ENCODE data around the gene PPP1R15A.
"Not testable (repeated sequence)": the region's sequence is repeated elsewhere in the genome, so short reads cannot be mapped to it uniquely, and the experiment has no call there.

The PPP1R15A gene

DNA sequence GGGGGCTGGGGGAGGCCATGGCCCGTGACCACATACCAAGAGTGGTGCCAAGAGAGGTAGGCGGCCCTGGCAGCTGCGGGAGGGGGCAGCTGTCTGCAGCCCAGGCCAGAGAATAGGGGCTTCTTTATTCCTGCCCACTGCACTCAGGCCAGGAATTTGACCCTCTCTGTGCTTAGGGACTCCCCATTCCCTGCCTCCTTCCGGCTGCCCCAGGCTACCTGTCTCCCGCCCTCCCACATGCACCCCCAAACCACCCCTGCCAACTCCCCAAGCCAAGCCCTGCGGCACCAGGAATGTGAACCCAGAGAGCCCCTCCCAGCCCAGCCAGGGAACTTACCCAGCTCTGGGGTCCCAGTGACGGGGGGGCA, 4.5 kb upstream of the PPP1R15A start:
- DNase-seq (ENCODE audit: insufficient read length, low spot score) (no peak), FAIRE-seq (no peak)
- TF ChIP-seq, protein P1, sequence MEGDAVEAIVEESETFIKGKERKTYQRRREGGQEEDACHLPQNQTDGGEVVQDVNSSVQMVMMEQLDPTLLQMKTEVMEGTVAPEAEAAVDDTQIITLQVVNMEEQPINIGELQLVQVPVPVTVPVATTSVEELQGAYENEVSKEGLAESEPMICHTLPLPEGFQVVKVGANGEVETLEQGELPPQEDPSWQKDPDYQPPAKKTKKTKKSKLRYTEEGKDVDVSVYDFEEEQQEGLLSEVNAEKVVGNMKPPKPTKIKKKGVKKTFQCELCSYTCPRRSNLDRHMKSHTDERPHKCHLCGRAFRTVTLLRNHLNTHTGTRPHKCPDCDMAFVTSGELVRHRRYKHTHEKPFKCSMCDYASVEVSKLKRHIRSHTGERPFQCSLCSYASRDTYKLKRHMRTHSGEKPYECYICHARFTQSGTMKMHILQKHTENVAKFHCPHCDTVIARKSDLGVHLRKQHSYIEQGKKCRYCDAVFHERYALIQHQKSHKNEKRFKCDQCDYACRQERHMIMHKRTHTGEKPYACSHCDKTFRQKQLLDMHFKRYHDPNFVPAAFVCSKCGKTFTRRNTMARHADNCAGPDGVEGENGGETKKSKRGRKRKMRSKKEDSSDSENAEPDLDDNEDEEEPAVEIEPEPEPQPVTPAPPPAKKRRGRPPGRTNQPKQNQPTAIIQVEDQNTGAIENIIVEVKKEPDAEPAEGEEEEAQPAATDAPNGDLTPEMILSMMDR (IDR thresholded peaks at IDR 0.05; ENCODE audit: insufficient read depth, missing control alignments): no peak

DNA sequence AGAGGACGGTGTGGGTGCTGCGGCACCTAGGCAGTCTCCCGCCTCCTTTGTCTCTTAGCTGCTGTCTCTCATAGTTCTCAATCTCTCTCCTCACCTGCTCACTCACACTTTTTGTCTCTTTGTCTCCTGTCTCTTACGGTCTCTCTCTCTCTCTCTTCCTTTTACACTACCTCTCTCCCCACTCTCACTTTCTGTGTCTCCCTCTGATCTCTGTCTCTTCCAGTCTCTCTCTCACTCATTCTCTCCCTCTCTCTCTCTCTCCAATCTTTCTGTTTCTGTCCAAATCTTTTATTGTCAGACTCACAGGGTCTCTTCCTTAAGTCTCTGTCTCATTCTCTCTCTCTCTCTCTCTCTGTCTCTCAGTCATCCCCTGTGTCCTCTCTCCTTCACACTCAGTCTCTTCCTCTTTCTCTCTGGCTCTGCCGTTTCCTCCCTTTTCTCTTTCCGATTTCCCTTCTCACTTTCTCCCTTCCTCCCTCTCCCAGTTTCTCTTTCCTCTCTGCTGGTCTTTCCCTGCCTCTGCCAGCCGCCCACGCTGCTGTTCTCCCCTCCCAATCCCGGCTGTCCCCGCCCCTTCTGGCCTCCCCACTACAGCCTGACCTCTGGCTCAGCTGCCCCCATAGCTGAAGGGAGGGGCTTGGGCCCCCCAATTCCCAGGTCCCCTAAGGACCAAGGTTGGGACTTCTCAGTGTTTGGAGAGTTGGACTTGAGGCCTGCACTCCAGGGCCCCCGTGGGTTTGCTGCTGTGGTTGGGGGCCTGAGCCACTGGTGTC, 3.9 kb upstream of the PPP1R15A start, which contains the start of gene PLEKHA4:
Gene PLEKHA4 (minus strand): TSS at position 504 of the 773 bp plus-strand sequence. CDS start 997 bp downstream, outside the sequence.
- TF ChIP-seq, protein P1 (IDR thresholded peaks at IDR 0.05; ENCODE audit: insufficient read depth, missing control alignments): no peak
- no peak for FAIRE-seq
- no peak for DNase-seq (ENCODE audit: insufficient read length, low spot score)

DNA sequence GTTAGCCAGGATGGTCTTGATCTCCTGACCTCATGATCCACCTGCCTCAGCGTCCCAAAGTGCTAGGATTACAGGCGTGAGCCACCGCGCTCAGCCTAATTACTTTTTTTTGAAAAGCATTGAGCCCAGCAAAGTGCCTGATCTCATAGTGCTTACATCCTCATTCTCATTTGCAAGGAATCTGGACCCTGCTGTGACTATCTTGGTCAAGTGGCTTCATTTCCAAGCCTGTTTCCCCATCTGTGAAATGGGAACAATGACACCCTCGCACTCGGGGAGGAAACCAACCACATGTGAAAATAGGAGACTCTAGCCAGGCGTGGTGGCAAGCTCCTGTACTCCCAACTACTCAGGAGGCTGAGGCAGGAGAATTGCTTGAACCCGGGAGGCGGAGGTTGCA, 2.2 kb upstream of the PPP1R15A start:
- FAIRE-seq: no peak
- DNase-seq (ENCODE audit: insufficient read length, low spot score): no peak
- TF ChIP-seq, protein P1 (IDR thresholded peaks at IDR 0.05; ENCODE audit: insufficient read depth, missing control alignments): no peak

DNA sequence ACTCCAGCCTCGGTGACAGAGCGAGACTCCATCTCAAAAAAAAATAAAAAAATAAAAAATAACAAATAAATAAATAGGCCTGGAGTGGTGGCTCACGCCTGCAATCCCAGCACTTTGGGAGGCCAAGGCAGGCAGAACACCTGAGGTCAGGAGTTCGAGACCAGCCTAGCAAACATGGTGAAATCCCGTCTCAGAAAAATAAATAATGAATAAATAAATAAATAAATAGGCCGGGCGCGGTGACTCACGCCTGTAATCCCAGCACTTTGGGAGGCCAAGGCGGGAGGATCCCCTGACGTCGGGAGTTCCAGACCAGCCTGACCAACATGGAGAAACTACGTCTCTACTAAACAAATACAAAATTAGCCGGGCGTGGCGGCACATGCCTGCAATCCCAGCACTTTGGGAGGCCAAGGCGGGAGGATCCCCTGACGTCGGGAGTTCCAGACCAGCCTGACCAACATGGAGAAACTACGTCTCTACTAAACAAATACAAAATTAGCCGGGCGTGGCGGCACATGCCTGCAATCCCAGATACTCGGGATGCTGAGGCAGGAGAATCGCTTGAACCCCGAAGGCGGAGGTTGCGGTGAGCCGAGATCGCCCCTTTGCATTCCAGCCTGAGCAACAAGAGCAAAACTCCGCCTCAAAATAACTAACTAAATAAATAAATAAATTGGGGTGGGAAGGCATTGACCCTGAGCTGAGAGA, 595 bp upstream of the PPP1R15A start:
- not testable (repeated sequence) for DNase-seq (ENCODE audit: insufficient read length, low spot score); FAIRE-seq

DNA sequence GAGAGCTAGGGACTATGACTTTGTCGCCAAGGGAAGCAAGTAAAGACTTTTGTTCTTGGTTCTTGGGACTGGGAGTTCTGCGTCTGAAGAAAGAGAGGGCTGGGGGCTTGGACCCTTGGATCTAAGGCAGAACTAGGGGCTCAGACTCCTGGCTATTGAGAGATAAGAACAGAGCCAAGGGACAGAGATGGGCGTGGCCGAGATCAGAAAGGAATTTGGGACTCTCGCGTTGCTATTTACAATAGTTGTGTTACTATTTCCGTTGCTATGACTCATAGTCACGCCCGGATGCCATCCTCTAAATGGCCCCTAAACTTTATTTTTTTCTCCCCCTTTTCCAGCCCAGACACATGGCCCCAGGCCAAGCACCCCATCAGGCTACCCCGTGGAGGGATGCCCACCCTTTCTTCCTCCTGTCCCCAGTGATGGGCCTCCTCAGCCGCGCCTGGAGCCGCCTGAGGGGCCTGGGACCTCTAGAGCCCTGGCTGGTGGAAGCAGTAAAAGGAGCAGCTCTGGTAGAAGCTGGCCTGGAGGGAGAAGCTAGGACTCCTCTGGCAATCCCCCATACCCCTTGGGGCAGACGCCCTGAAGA, 759 bp downstream of the PPP1R15A start:
- FAIRE-seq (no peak), DNase-seq (ENCODE audit: insufficient read length, low spot score) (no peak)
- TF ChIP-seq, protein P1 (IDR thresholded peaks at IDR 0.05; ENCODE audit: insufficient read depth, missing control alignments): no peak

DNA sequence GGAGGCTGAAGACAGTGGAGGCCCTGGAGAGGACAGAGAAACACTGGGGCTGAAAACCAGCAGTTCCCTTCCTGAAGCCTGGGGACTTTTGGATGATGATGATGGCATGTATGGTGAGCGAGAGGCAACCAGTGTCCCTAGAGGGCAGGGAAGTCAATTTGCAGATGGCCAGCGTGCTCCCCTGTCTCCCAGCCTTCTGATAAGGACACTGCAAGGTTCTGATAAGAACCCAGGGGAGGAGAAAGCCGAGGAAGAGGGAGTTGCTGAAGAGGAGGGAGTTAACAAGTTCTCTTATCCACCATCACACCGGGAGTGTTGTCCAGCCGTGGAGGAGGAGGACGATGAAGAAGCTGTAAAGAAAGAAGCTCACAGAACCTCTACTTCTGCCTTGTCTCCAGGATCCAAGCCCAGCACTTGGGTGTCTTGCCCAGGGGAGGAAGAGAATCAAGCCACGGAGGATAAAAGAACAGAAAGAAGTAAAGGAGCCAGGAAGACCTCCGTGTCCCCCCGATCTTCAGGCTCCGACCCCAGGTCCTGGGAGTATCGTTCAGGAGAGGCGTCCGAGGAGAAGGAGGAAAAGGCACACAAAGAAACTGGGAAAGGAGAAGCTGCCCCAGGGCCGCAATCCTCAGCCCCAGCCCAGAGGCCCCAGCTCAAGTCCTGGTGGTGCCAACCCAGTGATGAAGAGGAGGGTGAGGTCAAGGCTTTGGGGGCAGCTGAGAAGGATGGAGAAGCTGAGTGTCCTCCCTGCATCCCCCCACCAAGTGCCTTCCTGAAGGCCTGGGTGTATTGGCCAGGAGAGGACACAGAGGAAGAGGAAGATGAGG, 1.5 kb downstream of the PPP1R15A start:
- FAIRE-seq: no peak

More for the DNA sequence above, 1.5 kb downstream of the PPP1R15A start:
- no peak for DNase-seq (ENCODE audit: insufficient read length, low spot score)
- TF ChIP-seq, protein P1 (IDR thresholded peaks at IDR 0.05; ENCODE audit: insufficient read depth, missing control alignments): no peak

Data from D721Med (cell line).